ENCODE results near the gene CEP135. TPM values are rescaled to one million over a fixed set of nuclear protein-coding genes. Genes with fewer than 3 reads are reported as not detected.

CEP135 gene
- total RNA-seq, 2 experiments from 2014 or later: 13.0 to 13.4 TPM

DNA sequence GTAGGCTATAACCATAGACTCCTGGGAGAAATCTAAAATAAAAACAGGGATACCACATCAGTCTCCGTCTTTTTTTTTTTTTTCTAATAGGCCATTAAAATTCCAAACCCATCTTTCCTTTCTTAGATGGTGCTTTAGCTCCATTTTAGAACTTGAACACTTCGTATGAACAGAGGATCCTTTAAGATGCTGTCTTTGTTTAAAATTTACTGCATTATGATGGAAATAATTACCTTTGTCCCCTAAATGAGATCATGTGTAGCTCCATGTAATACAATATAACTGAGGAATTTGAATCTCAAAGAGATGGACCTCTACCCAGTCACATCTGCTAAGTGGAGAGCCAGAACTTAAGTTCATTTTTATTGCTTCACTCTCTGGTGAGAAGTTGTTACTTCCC lies 47.9 kb downstream of the CEP135 start:
- POLR2A ChIA-PET: no interaction called here

DNA sequence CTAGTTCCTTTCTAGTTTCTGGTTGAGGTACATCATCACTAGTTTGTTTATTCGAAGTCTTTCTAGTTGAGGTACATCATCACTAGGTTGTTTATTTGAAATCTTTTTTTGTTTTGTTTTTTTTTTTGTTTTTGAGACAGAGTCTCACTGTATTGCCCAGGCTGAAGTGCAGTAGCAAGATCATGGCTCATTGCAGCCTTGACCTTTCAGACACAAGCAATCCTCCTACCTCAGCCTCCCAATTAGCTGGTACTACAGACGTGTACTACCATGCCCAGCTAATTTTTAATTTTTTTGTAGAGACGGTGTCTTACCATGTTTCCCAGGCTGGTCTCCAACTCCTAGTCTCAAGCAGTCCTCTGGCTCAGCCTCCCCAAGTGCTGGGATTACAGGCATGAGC lies 54.9 kb downstream of the CEP135 start:
- ChIA-PET POLR2A (no interaction called here), CTCF (no interaction called here)

More for the DNA sequence above, 47.9 kb downstream of the CEP135 start:
- CTCF ChIA-PET: no interaction called here

DNA sequence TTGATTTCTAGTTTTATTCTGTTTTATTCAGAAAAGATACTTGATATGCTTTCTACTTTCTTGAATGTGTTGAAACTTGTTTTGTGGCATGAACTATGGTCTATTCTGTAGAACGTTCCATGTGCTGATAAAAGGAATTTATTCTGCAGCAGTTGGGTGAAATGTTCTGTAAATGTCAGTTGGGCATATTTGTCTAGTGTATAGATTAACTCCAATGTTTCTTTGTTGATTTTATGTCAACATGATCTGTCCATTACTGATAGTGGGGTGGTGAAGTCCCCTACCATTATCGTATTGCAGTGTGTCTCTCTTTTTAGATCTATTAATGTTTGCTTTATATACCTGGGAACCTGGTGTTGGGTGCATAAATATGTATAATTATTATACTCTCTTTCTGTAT lies 55.5 kb downstream of the CEP135 start:
- ChIA-PET CTCF (no interaction called here), POLR2A (no interaction called here)

GRCh38 chr4:56007154-56007553 lies 58.4 kb downstream of the CEP135 start:
- POLR2A ChIA-PET: no interaction called here

DNA sequence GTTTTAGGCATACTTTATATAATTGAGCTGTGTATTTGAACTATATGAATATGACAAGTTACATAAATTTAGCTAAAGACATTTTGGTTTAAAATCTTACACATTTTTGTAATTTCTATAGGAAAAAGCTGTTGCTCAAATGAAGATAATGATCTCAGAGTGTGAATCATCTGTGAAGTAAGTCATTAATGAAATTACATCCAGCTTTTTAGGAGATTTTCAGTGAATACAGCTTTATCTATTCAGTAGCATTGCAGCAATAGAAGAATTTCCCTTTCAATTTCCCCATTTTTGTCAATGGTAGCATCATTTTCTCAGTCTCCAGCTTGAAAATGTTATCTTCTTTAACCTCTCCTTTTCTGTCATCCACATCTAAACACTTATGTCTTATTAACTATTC lies 59.5 kb downstream of the CEP135 start:
- ChIA-PET POLR2A (no interaction called here), CTCF (interaction anchor here (1.5 kb wide), 1 partner anchor 60 kb away, joined by 4 read pairs; the partner anchor contains the start of gene CEP135)

More at GRCh38 chr4:56007154-56007553, 58.4 kb downstream of the CEP135 start:
- CTCF ChIA-PET: no interaction called here

DNA sequence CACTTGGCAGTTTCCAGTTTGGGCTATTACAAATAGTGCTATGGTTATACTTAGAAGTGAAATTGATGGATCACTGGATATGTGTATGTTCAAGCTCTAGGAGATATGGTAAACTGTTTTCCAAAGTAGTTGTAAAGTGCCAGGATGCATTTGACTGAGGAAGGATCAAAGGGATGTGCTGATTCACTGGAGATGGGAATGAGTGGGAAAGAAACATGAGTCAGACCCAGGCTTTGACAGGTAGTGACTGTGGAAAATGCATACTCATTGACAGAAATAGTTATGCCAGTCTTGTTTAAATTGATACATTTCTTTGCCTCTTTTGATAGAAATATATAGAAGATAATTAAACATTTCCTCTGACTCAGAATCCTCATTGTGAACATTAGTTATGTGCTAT lies 77.9 kb downstream of the CEP135 start:
- ChIA-PET CTCF (no interaction called here), POLR2A (no interaction called here)

GRCh38 chr4:56028165-56028564 lies 79.4 kb downstream of the CEP135 start:
- POLR2A ChIA-PET: no interaction called here
- CTCF ChIA-PET: no interaction called here

- CTCF ChIA-PET: interaction anchor here (0.7 kb wide), 2 partner anchors 86 to 726 kb away, joined by 3 to 4 read pairs; no protein-coding TSS in a partner anchor
- POLR2A ChIA-PET: no interaction called here
Observed at GRCh38 chr4:56038487-56039162, 89.9 kb downstream of the CEP135 start.

DNA sequence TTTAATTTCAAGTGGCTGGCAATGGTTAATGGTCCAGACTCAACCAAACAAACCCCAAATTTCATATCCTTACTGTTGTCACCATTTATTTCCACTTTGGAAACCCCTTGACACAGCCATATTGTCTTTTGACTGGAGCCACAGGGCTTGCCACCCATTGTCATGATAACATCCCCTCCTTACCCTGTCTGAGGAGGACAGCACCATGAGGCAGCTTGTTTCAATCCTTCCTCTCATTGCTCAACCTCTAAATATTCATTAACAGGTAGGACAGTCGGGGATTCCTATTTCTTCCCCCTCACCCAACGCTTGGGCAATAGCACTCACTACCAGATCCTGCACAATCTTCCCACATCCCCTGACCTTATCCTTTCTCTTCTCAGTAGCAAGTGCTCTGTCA lies 92.1 kb downstream of the CEP135 start:
- POLR2A ChIA-PET: no interaction called here
- CTCF ChIA-PET: no interaction called here

- ChIA-PET CTCF (no interaction called here), POLR2A (no interaction called here)
Observed at GRCh38 chr4:56042225-56042624, 93.5 kb downstream of the CEP135 start.

GRCh38 chr4:56048383-56048701 lies 99.6 kb downstream of the CEP135 start:
- ChIA-PET POLR2A (no interaction called here), CTCF (no interaction called here)

- POLR2A ChIA-PET: no interaction called here
- CTCF ChIA-PET: no interaction called here
Observed at GRCh38 chr4:56048702-56049431, 100.1 kb downstream of the CEP135 start.

GRCh38 chr4:56050625-56051024 lies 101.9 kb downstream of the CEP135 start:
- POLR2A ChIA-PET: no interaction called here
- CTCF ChIA-PET: no interaction called here

- ChIA-PET CTCF (no interaction called here), POLR2A (no interaction called here)
Observed at GRCh38 chr4:56051029-56051709, 102.4 kb downstream of the CEP135 start.

DNA sequence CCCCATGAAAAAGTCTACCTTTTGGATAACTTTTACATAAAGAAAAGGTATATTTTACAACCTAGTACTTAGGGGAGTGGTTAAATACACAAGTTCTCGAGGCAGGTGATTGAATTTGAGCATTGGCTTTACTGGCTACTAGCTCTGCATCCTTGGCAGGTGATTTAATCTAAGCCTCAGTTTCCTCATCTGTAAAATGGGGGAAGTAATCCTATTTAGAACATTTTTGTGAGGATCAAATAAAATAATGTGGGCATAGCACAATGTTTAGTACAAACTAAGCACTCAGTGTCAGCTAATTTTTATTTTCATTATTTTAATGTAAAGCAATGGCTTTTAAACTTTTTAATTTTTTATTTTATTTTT lies 102.9 kb downstream of the CEP135 start:
- ChIA-PET POLR2A (no interaction called here), CTCF (no interaction called here)

GRCh38 chr4:56052481-56052880 lies 103.7 kb downstream of the CEP135 start:
- ChIA-PET POLR2A (no interaction called here), CTCF (interaction anchor here (1.0 kb wide), 1 partner anchor 105 kb away, joined by 3 read pairs; no protein-coding TSS in a partner anchor)

GRCh38 chr4:56052966-56053365 lies 104.2 kb downstream of the CEP135 start:
- CTCF ChIA-PET: interaction anchor here (1.0 kb wide), 1 partner anchor 105 kb away, joined by 3 read pairs; no protein-coding TSS in a partner anchor

GRCh38 chr4:56055027-56055977 lies 106.6 kb downstream of the CEP135 start:
- ChIA-PET POLR2A (no interaction called here), CTCF (no interaction called here)

More at GRCh38 chr4:56052966-56053365, 104.2 kb downstream of the CEP135 start:
- POLR2A ChIA-PET: no interaction called here

DNA sequence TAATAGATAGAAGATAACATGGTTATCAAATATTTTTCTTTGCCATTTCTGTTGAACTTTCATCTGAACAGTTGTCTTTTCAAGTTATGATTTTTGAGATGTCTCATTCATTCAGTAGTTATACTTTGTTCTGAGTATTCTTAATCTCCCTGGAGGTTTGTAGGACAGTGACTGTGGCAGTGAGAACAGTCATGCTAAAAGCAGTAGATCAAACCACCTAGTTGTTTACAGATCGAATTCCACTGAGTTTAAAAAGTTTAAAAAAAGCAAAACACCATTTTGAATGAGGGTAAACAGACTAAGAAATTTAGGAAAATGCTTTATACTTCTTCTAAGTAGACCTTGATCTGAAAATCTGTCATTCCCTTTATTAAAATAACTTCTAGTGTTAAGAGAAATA lies 107.2 kb downstream of the CEP135 start:
- ChIA-PET CTCF (no interaction called here), POLR2A (no interaction called here)

- CTCF ChIA-PET: no interaction called here
- POLR2A ChIA-PET: no interaction called here
Observed at GRCh38 chr4:56058555-56058954, 109.8 kb downstream of the CEP135 start.

Data from activated CD8-positive, alpha-beta memory T cell treated with anti-CD3 and anti-CD28 coated beads for 36 hours (primary cell).